ENCODE results near the gene DNAH17. TPM values are rescaled to one million over a fixed set of nuclear protein-coding genes. Genes with fewer than 3 reads are reported as not detected.

The DNAH17 gene
- total RNA-seq, 1 experiment from 2014 or later: 0.18 TPM

DNA sequence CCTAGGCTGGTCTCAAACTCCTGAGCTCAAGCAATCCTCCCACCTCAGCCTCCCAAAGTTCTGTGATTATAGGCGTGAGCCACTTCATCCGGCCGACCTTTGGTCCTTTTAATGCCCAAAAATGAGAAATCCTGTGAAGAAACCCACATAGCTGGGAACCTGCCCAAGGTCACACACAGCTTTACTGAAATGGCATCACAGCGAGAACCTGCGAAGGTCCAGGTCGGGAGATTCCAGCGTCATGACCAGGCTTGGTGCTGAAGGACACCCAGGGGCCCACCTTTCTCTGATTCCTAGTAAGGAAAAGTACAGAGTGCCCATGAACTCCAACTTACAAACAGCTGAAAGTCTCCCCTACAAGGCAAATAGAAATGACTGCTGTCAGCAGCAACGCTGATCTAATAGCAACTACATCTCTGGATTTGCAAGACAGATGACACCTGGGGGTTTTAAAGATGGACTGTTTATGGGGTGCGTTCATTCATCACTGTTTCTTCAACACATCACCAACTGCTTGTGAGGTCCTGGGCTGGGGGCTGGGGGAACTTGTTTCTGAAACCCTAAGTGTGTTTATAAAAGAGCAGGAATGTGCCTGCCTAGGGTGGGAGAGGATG is 24.5 kb upstream of the DNAH17 start:
- DNase-seq (ENCODE audit: low read depth, low spot score): no peak
- peak; percentile 24; the same call in 1 of the 2 replicates for ATAC-seq
- TF ChIP-seq, protein P1, sequence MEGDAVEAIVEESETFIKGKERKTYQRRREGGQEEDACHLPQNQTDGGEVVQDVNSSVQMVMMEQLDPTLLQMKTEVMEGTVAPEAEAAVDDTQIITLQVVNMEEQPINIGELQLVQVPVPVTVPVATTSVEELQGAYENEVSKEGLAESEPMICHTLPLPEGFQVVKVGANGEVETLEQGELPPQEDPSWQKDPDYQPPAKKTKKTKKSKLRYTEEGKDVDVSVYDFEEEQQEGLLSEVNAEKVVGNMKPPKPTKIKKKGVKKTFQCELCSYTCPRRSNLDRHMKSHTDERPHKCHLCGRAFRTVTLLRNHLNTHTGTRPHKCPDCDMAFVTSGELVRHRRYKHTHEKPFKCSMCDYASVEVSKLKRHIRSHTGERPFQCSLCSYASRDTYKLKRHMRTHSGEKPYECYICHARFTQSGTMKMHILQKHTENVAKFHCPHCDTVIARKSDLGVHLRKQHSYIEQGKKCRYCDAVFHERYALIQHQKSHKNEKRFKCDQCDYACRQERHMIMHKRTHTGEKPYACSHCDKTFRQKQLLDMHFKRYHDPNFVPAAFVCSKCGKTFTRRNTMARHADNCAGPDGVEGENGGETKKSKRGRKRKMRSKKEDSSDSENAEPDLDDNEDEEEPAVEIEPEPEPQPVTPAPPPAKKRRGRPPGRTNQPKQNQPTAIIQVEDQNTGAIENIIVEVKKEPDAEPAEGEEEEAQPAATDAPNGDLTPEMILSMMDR (IDR thresholded peaks at IDR 0.05): no peak
- no peak for TF ChIP-seq POLR2AphosphoS5 (IDR thresholded peaks at IDR 0.05; ENCODE audit: low read depth, low read length)
- TF ChIP-seq, protein P2, sequence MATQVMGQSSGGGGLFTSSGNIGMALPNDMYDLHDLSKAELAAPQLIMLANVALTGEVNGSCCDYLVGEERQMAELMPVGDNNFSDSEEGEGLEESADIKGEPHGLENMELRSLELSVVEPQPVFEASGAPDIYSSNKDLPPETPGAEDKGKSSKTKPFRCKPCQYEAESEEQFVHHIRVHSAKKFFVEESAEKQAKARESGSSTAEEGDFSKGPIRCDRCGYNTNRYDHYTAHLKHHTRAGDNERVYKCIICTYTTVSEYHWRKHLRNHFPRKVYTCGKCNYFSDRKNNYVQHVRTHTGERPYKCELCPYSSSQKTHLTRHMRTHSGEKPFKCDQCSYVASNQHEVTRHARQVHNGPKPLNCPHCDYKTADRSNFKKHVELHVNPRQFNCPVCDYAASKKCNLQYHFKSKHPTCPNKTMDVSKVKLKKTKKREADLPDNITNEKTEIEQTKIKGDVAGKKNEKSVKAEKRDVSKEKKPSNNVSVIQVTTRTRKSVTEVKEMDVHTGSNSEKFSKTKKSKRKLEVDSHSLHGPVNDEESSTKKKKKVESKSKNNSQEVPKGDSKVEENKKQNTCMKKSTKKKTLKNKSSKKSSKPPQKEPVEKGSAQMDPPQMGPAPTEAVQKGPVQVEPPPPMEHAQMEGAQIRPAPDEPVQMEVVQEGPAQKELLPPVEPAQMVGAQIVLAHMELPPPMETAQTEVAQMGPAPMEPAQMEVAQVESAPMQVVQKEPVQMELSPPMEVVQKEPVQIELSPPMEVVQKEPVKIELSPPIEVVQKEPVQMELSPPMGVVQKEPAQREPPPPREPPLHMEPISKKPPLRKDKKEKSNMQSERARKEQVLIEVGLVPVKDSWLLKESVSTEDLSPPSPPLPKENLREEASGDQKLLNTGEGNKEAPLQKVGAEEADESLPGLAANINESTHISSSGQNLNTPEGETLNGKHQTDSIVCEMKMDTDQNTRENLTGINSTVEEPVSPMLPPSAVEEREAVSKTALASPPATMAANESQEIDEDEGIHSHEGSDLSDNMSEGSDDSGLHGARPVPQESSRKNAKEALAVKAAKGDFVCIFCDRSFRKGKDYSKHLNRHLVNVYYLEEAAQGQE (IDR thresholded peaks at IDR 0.05; ENCODE audit: insufficient read depth in 1 of 2, low read depth in 2 of 2, low read length in 1 of 2): no peak
- no peak for TF ChIP-seq SIN3A (IDR thresholded peaks at IDR 0.05; ENCODE audit: borderline replicate concordance, insufficient read depth, low read depth, low read length)
- no peak for TF ChIP-seq TCF7L2 (IDR thresholded peaks at IDR 0.05; ENCODE audit: low read depth, low read length)
- H3K27ac ChIP-seq (ENCODE audit: low read length): no peak overlapping the region; the same call in 1 of the 2 replicates
- intact Hi-C loops (cut with micrococcal nuclease; ENCODE audit: unreplicated experiment) (no loop called here), in situ Hi-C loops (cut with HindIII; ENCODE audit: low pct_unique_long_range_greater_than_20kb, low sequenced_read_pairs) (no loop called here)
- no peaks in the 10 kb centered on the region for H3K36me3 ChIP-seq (ENCODE audit: control insufficient read depth, insufficient read depth, low read length)
- no TSS peak for BruUV-seq (replicated peaks)
- H3K4me1 ChIP-seq (ENCODE audit: control insufficient read depth, insufficient read depth, low read length): peaks cover 10% of the 10 kb centered on the region; the same call in 1 of the 2 replicates
- H3K27me3 ChIP-seq (ENCODE audit: control insufficient read depth, insufficient read depth, low read length): no peaks in the 10 kb centered on the region
- H3K4me3 ChIP-seq (ENCODE audit: low read depth in 2 of 2, low read length in 2 of 2): no peak overlapping the region
- no peaks in the 10 kb centered on the region for H3K9me3 ChIP-seq (ENCODE audit: control insufficient read depth, insufficient read depth, low read depth, low read length)
- CTCF ChIA-PET: interaction anchor here (0.6 kb wide), 1 partner anchor 106 kb away, joined by 4 read pairs; no protein-coding TSS in a partner anchor
- POLR2A ChIA-PET: interaction anchor here (0.5 kb wide), 1 partner anchor 9 kb away, joined by 6 read pairs; no protein-coding TSS in a partner anchor

DNA sequence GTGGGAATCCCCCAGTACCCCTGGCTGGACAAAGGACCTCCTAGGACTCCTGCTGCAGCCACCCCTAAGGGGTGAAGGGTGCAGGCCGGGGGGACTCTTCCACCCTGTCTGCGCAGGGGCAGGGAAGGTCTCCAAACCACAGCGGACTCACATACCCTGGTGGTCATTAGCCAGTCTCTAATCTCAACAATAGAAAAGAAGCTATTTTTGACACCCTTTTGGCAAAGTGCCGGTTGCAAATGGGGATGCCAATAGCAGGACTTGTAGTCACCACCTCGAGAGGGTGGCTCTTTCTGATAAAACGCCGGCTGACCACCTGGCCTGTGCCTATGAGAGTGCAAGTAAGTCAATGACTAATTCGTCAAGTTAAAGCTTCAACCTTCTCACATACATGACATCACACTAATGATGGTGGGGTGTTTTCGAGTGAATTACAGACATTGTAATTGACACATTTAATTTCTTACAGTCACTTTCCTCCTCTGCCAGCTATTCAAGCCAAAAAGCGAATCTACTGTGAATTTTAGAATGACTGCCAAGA is 23.1 kb upstream of the DNAH17 start:
- no peaks in the 10 kb centered on the region for H3K36me3 ChIP-seq (ENCODE audit: control insufficient read depth, insufficient read depth, low read length)
- intact Hi-C loops (cut with micrococcal nuclease; ENCODE audit: unreplicated experiment) (no loop called here), in situ Hi-C loops (cut with HindIII; ENCODE audit: low pct_unique_long_range_greater_than_20kb, low sequenced_read_pairs) (no loop called here)
- CTCF ChIA-PET: no interaction called here
- H3K27me3 ChIP-seq (ENCODE audit: control insufficient read depth, insufficient read depth, low read length): no peaks in the 10 kb centered on the region
- no peak for ATAC-seq
- no TSS peak for BruUV-seq (replicated peaks)
- no peak overlapping the region for H3K4me3 ChIP-seq (ENCODE audit: low read depth in 2 of 2, low read length in 2 of 2)
- DNase-seq (ENCODE audit: low read depth, low spot score): no peak
- H3K4me1 ChIP-seq (ENCODE audit: control insufficient read depth, insufficient read depth, low read length): peaks cover 14% of the 10 kb centered on the region; the same call in 1 of the 2 replicates
- POLR2A ChIA-PET: no interaction called here
- no peak overlapping the region for H3K27ac ChIP-seq (ENCODE audit: low read length)
- TF ChIP-seq SIN3A (IDR thresholded peaks at IDR 0.05; ENCODE audit: borderline replicate concordance, insufficient read depth, low read depth, low read length) (no peak), POLR2AphosphoS5 (IDR thresholded peaks at IDR 0.05; ENCODE audit: low read depth, low read length) (no peak), TCF7L2 (IDR thresholded peaks at IDR 0.05; ENCODE audit: low read depth, low read length) (no peak)
- TF ChIP-seq, protein P1 (IDR thresholded peaks at IDR 0.05): no peak
- TF ChIP-seq, protein P2 (IDR thresholded peaks at IDR 0.05; ENCODE audit: insufficient read depth in 1 of 2, low read depth in 2 of 2, low read length in 1 of 2): no peak
- H3K9me3 ChIP-seq (ENCODE audit: control insufficient read depth, insufficient read depth, low read depth, low read length): no peaks in the 10 kb centered on the region
